MM.1S (cell line): ENCODE data around the gene L1CAM.

Experiments
- DNase-seq: peaks from one replicate; pipeline ENCODE4 v3.0.0-alpha.2; 2015
- H2AFZ ChIP-seq: fragments of 300-600 bp; sonication (generic); 2 replicates; pipeline ENCODE4 v1.6.0; 2016; ENCODE audit warnings: antibody characterized with exemption, low read length
- H3F3A ChIP-seq: fragments of 300-600 bp; sonication (generic); 2 replicates; pipeline ENCODE4 v1.6.1; 2016; ENCODE audit warnings: mild to moderate bottlenecking, antibody characterized with exemption, low read length, moderate library complexity, mixed read lengths; ENCODE audit not compliant: insufficient read depth
- H3K27ac ChIP-seq: fragments of 300-600 bp; sonication (generic); 2 replicates; pipeline ENCODE4 v1.5.1; 2016; ENCODE audit warnings: mild to moderate bottlenecking, low read length
- H3K27me3 ChIP-seq: fragments of 300-600 bp; sonication (generic); replicated peaks from 2 replicates; pipeline ENCODE4 v1.6.0; 2016; ENCODE audit warnings: low read length; ENCODE audit not compliant: insufficient read depth
- H3K36me3 ChIP-seq: fragments of 300-600 bp; sonication (generic); replicated peaks from 2 replicates; pipeline ENCODE4 v1.6.1; 2016; ENCODE audit warnings: mild to moderate bottlenecking, low read length, mixed read lengths; ENCODE audit not compliant: insufficient read depth
- H3K4me1 ChIP-seq: fragments of 300-600 bp; sonication (generic); 2 replicates; pipeline ENCODE4 v1.6.1; 2016; ENCODE audit warnings: low read length, mixed read lengths
- H3K4me2 ChIP-seq: fragments of 300-600 bp; sonication (generic); 2 replicates; pipeline ENCODE4 v1.6.0; 2016; ENCODE audit warnings: low read depth, low read length
- H3K4me3 ChIP-seq: fragments of 300-600 bp; sonication (generic); 2 replicates; pipeline ENCODE4 v1.5.1; 2016; ENCODE audit warnings: low read length, mixed read lengths
- H3K79me2 ChIP-seq: fragments of 300-600 bp; sonication (generic); 2 replicates; pipeline ENCODE4 v1.6.1; 2016; ENCODE audit warnings: mixed run types, low read length, mixed read lengths
- H3K9ac ChIP-seq: fragments of 300-600 bp; sonication (generic); 2 replicates; pipeline ENCODE4 v1.6.1; 2016; ENCODE audit warnings: low read length, mixed read lengths
- H3K9me2 ChIP-seq: fragments of 300-600 bp; sonication (generic); replicated peaks from 2 replicates; pipeline ENCODE4 v1.6.1; 2016; ENCODE audit warnings: mild to moderate bottlenecking, low read length, mixed read lengths; ENCODE audit not compliant: insufficient read depth
- H3K9me3 ChIP-seq: fragments of 300-600 bp; sonication (generic); replicated peaks from 2 replicates; pipeline ENCODE4 v1.6.1; 2016; ENCODE audit warnings: mild to moderate bottlenecking, low read length, mixed read lengths; ENCODE audit not compliant: insufficient read depth
- H4K20me1 ChIP-seq: fragments of 300-600 bp; sonication (generic); 2 replicates; pipeline ENCODE4 v1.6.1; 2016; ENCODE audit warnings: mild to moderate bottlenecking, low read length, moderate library complexity, mixed read lengths; ENCODE audit not compliant: insufficient read depth
- EZH2 ChIP-seq: fragments of 300-600 bp; sonication (generic); optimal IDR thresholded peaks from 2 replicates; pipeline ENCODE3; 2017; ENCODE audit warnings: low read depth, mild to moderate bottlenecking, antibody characterized with exemption, low read length, mixed read lengths
- EZH2phosphoT487 ChIP-seq: fragments of 300-600 bp; sonication (generic); IDR thresholded peaks from 2 replicates; pipeline ENCODE4 v1.6.1; 2018; ENCODE audit warnings: antibody characterized with exemption, low read length
- TF ChIP-seq, protein P1 (sequence below): fragments of 300-600 bp; sonication (generic); IDR thresholded peaks from 2 replicates; pipeline ENCODE4 v1.5.1; 2016; ENCODE audit warnings: antibody characterized with exemption, low read length, mixed read lengths

Gene L1CAM

DNA sequence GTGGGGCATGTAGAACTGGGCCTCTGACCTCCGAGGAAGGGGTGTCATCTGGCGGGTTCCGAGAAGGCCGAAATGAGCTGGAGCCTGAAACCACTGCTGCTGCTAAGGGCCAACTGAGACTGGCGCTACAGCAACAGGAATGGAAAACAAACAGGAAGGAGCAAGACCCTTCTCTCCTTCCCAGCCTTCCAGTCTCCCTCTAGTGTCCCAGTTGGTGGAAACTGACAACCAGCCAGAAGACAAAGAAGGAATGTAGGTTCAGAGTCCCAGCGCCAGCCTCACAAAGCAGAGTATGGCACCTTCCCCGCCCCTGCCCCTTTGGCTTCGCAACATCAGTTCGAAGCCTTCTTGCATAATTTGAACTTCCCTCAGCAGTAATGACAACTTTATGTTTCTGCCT is 31.3 kb downstream of the L1CAM start:
- Histone ChIP-seq H3K27ac (no peak overlapping the region), H3F3A (no peaks in the 10 kb centered on the region), H4K20me1 (no peaks in the 10 kb centered on the region), H3K36me3 (no peaks in the 10 kb centered on the region), H3K4me1 (no peaks in the 10 kb centered on the region), H3K79me2 (no peaks in the 10 kb centered on the region), H3K9ac (no peak overlapping the region), H2AFZ (no peak overlapping the region), H3K9me2 (no peaks in the 10 kb centered on the region), H3K27me3 (peaks cover 30% of the 10 kb centered on the region), H3K4me2 (no peak overlapping the region), H3K9me3 (no peaks in the 10 kb centered on the region), H3K4me3 (no peak overlapping the region)
- no peak for TF ChIP-seq EZH2
- TF ChIP-seq EZH2phosphoT487, result no peak
- TF ChIP-seq, protein P1, sequence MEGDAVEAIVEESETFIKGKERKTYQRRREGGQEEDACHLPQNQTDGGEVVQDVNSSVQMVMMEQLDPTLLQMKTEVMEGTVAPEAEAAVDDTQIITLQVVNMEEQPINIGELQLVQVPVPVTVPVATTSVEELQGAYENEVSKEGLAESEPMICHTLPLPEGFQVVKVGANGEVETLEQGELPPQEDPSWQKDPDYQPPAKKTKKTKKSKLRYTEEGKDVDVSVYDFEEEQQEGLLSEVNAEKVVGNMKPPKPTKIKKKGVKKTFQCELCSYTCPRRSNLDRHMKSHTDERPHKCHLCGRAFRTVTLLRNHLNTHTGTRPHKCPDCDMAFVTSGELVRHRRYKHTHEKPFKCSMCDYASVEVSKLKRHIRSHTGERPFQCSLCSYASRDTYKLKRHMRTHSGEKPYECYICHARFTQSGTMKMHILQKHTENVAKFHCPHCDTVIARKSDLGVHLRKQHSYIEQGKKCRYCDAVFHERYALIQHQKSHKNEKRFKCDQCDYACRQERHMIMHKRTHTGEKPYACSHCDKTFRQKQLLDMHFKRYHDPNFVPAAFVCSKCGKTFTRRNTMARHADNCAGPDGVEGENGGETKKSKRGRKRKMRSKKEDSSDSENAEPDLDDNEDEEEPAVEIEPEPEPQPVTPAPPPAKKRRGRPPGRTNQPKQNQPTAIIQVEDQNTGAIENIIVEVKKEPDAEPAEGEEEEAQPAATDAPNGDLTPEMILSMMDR, result no peak
- no peak for DNase-seq

DNA sequence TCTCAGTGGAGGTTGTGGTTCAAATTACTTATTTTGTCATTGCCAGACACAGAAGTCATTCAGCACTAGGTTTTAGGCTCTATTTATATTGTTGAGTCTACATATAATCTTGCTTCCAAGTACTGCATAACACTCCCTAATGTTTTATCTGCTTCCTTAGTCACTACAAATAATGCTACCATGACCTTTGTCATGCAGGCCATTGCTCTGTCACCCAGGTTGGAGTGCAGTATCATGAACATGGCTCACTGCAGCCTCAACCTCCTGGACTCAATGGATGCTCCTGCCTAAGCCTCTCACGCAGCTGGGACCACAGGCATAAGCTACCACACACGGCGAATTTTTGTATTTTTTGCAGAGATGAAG is 32.1 kb downstream of the L1CAM start:
- Histone ChIP-seq H3K9ac (no peak overlapping the region), H3F3A (no peaks in the 10 kb centered on the region), H3K9me3 (no peaks in the 10 kb centered on the region), H3K79me2 (no peaks in the 10 kb centered on the region), H2AFZ (no peak overlapping the region), H3K27ac (no peak overlapping the region), H3K4me1 (no peaks in the 10 kb centered on the region), H3K9me2 (no peaks in the 10 kb centered on the region), H3K4me2 (no peak overlapping the region), H3K36me3 (no peaks in the 10 kb centered on the region), H3K4me3 (no peak overlapping the region), H4K20me1 (no peaks in the 10 kb centered on the region), H3K27me3 (peaks cover 24% of the 10 kb centered on the region)
- DNase-seq, result no peak
- TF ChIP-seq EZH2phosphoT487 (no peak), EZH2 (no peak)
- TF ChIP-seq, protein P1, result no peak

DNA sequence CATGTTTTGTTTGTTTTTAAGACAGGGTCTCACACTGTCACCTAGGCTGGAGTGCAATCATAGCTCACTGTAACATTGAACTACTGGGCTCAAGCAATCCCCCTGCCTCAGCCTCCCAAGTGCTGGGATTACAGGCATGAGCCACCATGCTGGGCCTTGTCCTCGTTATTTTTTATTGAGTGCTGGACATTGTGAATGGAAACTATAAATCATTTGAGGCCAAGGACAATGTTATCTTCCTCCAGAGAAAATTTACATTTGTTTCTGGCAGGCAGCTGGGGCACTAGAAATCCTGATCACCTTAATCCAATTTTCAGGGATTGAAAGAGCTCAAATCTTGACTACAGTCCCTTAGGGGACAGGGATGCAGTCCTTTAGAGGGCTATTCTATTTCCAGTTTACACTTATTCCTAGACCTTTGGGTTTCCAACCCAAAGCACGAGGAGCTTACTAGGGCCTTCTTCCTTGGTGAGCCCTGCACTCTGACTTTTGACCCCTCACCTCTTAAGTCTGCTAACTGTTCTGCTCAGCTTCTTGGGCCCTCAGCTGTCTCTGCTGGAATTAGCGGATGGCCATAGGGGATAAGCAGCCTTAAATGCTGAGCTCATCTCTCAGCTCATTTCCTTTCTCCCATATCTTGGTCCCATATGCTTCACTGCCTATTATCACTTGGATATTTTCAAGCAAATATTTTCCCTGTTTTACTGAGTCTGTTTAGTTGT is 32.6 kb downstream of the L1CAM start:
- no peaks in the 10 kb centered on the region for H3K4me1 ChIP-seq
- H3K27ac ChIP-seq, result no peak overlapping the region
- no peak overlapping the region for H3K4me3 ChIP-seq
- no peak overlapping the region for H2AFZ ChIP-seq
- TF ChIP-seq EZH2phosphoT487 (no peak), EZH2 (no peak)
- TF ChIP-seq, protein P1, result no peak
- H4K20me1 ChIP-seq, result no peaks in the 10 kb centered on the region
- H3K9ac ChIP-seq, result no peak overlapping the region
- H3F3A ChIP-seq, result no peaks in the 10 kb centered on the region
- no peak overlapping the region for H3K4me2 ChIP-seq
- no peaks in the 10 kb centered on the region for H3K9me2 ChIP-seq
- H3K36me3 ChIP-seq, result no peaks in the 10 kb centered on the region
- no peaks in the 10 kb centered on the region for H3K9me3 ChIP-seq
- peaks cover 19% of the 10 kb centered on the region; the same call in 1 of the 2 replicates for H3K27me3 ChIP-seq
- H3K79me2 ChIP-seq, result no peaks in the 10 kb centered on the region
- DNase-seq, result no peak
